HS-27A (cell line): ENCODE measurements around the gene HSPA2.
A peak's percentile ranks its signal among the peaks of the same experiment; 100 is the strongest.
"Not testable (repeated sequence)": the region's sequence is repeated elsewhere in the genome, so short reads cannot be mapped to it uniquely, and the experiment has no call there.

Experiments
- DNase-seq: peaks from one replicate; pipeline ENCODE4 v3.0.0-alpha.2; 2012; ENCODE audit warnings: low read depth, missing footprints

Gene HSPA2

DNA sequence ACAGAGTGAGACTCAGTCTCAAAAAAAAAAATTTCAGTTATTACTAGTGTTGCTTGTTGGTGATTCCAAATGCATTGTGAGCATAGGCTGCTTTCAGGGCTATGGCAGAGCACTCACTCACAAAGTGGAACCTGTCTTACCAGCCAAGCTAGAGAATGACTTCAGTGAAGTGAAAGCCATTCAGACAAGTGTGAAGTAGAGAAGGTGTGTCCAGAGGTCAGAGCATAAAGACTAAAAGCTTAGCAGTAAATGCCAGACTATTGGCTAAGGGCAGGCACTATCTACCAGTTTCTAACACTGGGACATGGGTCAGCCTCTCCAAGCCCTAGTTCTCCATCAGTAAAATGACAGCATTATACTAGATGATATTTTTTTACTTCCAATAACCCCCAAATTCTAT lies 21.9 kb downstream of the HSPA2 start:
- no peak for DNase-seq

DNA sequence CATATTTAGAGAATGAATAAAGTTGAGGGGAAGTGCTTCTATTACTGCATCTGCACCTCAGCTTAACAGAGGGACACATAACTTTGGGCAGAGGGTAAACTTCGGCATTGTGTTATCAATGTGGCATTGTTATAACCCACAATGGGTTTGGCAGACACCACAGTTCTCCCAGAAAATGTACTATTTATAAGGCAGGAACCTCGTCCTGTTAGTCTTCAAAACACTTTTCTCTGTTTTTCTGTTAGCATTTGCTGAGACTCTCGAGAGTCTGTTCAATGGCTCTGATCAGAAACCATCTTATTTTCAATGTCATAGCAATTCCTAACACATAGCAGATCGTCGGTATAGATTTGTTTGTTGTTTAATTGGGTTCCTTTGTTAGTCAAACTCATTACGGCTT lies 23.2 kb downstream of the HSPA2 start:
- no peak for DNase-seq

DNA sequence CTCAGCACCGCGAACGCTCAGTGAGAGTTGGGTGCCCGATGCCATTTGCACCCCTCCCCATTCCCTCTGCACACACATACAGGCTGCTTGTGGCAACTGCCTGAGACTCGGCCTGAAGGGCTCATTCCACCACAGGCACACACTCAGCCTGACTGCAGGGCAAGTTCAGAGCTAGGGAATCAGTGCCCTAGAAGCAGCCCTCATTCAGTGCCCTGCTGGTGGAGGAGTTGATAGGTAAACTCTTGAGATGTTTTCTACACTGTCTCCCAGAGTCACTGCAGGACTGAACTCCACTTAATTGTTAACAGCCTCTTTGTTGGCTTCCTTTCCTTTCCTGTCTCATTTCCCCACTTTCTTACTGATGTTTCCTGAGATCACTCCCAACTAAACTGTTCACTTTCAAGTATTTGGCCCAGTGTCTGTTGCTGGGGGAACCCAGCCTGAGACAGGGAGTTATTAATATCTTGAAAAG lies 26.1 kb downstream of the HSPA2 start:
- DNase-seq: no peak

DNA sequence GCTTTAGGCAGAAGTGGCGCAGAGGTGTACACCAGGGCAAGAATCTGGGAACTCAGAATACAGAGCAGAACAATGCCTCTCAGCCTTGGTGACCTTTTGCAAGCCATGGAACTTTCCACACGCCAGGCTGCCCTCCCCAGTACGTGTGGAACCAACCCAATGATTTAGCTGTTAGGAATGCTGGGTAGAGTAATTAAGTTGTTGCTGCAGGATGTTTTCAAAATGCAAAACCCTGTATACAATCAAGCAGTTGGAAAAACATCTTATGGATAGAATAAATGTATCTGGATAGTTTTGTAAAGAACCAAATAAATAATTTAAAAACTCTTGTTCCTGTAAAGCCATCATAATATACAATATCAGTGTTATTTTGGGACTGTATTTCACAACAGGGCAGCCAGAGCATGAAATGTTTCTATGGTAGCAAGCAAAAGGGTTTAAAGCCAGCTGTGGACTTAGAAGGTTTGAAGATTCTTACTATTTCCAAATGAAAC lies 28.6 kb downstream of the HSPA2 start:
- peak; percentile 15 for DNase-seq

DNA sequence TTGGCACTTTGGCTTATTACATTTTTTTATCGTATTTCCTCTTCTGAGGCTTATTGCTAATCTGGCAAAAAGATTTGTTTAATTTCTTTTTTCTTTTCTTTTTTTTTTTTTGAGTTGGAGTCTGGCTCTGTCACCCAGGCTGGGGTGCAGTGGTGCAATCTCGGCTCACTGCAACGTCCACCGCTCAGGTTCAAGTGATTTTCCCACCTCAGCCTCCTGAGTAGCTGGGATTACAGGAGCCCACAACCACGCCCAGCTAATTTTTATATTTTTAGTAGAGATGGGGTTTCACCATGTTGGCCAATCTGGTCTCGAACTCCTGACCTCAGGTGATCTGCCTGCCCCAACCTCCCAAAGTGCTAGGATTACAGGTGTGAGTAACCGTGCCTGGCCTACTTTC lies 29.1 kb downstream of the HSPA2 start:
- not testable (repeated sequence) for DNase-seq

DNA sequence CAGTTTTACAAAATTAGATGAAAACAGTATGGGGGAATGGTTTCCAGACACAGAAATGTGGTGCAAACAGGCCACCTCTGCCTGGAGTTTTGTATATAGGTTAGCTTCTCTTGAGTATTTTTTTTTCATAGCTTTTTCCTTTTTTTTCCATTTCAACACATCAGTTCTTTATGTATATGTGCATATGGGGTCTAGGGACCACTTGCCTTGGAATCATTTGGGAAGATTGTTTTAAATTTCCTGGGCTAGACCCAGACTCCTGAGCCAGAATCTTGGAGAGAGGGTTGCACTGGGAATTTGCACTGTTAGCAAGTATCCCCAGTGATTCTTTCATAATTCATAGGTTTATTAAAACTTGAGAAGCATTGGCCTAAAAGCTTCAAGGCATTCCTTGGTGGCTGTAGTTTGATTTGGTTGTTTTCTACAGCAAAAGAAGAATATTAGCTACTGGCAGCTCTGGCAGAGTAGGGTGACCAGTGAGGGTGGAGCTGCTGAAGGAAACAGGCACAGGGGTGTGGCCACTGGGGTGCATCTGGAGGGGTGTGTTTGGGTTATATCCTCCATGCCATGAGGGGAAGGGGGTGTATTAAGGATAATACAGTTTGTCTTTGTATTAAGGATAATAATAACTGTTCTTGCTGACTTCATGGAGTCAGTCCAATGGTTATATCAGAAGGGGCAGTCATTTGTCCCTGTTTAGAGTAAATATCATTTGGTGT lies 32.0 kb downstream of the HSPA2 start:
- no peak for DNase-seq

DNA sequence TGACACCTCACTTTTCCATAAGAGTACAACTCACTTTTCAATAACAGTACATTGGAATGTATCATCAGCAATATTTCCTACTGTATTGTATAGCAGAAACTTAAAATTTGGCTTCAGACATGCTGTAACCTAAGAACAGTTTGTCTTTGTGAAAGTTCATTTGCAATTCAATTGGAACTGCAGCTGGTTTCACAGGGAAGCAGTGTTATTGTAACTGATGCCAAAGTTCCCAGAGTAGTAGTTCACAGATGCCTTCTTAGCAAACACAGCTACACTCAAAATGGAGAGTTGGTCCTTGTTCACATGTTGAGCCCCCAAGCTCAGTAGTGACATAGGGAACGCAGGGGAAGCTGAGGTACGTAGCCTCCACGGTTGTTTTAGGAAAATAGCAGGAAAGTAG lies 32.6 kb downstream of the HSPA2 start:
- DNase-seq: no peak

DNA sequence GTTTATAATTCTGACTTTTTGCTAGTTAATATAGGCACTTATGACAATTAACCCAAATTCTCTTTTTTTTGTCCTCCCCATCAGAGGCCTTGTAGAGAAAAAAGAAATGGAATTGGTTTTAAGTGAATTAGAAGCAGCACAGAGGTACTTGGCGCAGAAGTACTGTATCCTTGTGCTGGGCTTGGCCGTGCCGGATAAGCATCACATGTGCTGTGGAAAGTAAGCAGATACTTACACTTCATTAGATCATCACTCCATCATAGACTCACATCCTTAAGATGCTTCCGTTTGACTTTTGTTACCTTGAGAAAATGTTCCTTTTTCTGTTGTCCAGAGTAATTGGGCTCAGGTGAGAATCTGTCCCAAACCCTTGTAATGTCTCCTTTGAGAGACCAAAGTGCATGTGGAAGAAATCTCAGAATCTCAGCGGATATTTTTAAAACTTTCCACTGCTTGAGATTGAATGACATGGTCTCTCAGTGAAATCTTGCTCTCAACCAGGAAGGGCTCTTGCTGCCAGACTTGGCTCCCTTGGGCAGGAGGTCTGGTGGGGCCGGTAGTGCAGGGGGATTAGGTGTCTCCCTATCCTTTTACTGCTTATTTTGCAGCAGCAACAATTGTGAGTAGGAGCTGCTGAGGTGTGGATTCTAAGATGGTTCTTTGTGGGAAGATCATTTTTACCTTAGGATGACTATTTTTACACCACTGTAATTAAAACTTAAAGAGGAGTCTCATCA lies 34.0 kb downstream of the HSPA2 start:
- DNase-seq: no peak

DNA sequence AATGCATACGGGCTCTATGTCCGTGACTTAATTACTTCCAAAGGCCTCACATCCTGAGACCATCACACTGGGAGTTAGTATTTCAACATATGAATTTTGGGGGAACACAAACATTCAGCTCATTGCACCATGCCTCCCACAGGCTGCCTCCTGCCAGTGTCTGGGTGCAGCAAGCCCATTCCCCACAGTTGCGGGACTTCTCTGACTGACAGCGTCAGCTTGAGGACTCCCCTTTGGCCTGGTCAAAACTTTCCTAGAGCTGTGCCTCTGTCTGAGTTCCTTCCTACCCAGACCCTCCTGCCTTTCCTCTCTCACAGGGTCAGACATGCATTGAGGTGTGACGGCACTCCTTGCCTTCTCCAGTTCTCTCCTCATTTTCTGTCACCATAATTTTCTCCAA lies 36.7 kb downstream of the HSPA2 start:
- DNase-seq: no peak

DNA sequence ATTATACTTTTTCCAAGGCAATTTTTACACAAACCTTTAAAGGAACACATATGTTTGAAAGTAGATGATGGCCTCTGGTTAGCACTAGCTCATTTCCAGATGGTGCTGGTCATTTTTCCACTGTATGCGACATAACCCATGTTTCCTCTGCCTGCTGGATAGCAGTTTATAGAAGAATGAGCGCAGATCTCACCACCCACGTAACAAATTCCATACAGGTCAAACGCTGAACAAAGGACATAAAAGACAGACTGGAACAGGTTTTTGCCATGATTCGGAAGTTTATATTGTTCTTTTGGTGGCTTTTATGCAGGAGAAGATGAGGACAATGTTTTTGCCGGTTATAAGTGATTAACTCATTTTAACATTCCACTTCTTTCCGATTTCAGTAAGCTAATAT lies 39.9 kb downstream of the HSPA2 start:
- no peak for DNase-seq

DNA sequence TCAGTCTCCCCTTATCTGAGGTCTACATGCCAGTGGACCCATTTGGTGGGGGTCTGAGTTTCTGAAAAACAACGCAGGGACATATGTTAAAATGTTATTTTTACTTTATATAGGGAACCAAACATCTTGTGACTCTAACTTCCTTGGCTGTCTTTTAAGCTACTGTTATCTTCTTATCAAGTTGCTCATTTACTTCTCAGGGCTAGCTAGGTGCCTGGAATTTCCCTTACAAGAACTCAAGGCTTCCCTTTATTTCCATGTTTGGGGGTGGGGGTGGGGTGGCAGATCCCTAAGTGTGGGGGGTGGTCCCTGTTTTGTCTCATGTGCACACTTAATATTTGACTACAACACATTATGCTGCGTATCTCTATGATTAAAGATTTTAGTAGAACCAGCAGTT lies 40.8 kb downstream of the HSPA2 start:
- no peak for DNase-seq

DNA sequence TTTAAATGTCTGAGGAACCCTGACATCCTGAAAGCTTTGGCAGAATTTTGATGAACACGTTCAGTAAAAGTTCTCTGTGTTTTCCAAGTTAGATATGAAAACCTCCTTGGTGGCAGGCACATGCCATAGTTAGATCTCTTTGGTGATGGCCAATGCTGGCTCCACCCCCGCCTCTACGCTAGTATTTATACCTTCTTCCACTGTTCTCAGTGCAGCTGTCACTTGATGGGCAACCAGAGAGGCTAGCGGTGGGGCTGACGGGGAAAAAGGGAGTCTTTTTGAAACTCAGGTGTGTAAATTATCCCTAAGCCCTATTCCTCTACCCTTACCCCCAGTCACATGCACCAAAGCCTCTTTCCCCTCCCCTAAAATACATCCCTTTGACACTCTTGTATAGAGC lies 41.3 kb downstream of the HSPA2 start:
- no peak for DNase-seq

DNA sequence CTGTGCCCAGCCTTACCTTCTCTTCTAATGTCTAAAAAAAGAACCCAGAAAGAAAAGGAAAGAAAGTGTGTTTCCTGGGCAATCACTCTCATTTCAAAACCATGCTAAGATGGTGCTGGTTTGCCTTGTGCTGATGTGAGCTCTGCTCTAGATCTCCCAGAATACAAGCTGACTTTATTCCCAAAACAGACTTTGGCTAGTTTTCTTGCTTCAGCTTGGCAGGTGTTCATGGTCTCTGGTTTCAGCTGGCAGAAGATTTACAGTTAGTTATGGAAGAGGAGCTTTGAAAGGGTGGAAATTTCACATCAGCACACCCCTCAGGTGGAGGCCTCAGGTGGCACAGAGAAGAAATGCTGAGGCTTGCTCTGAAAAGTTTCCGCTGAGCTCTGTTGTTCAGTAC lies 43.6 kb downstream of the HSPA2 start:
- DNase-seq: no peak

DNA sequence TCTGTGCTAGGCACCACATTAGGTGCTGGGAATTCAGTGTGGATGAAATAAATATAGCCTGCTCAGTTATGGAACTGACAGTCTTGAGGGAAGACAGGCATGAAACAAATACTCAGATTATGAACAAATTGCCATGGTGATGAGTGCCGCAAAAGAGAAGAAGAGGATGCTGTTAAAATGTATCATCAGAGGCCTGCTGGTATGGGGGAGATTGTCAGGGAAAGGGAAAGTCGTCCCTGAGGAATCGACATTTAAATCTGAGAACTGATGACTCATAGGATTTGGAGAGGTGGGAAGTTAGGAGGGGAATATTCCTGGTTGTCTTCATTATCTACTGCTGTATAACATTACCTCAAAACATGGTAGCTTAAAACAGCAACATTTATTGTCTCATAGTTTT lies 51.3 kb downstream of the HSPA2 start:
- DNase-seq: no peak
